ENCODE data around the gene ANO3.
"Not testable (repeated sequence)": the region's sequence is repeated elsewhere in the genome, so short reads cannot be mapped to it uniquely, and the experiment has no call there.

ANO3 gene

GRCh38 chr11:26331911-26332571, at the start of gene ANO3:
ANO3 (plus strand) TSS chr11:26332130; CDS start chr11:26332276, 146 bp downstream.
- no peak for DNase-seq

GRCh38 chr11:26283852-26284408, 48.0 kb upstream of the ANO3 start:
- DNase-seq: no peak

GRCh38 chr11:26285608-26286007, 46.3 kb upstream of the ANO3 start:
- DNase-seq: no peak

- no peak for DNase-seq
Observed at GRCh38 chr11:26286472-26287066, 45.4 kb upstream of the ANO3 start.

- no peak for DNase-seq
Observed at GRCh38 chr11:26287067-26287518, 44.8 kb upstream of the ANO3 start.

GRCh38 chr11:26297189-26297975, 34.5 kb upstream of the ANO3 start:
- DNase-seq: peak; percentile 62

GRCh38 chr11:26316372-26316771, 15.6 kb upstream of the ANO3 start:
- DNase-seq: not testable (repeated sequence)

GRCh38 chr11:26319906-26320305, 12.0 kb upstream of the ANO3 start:
- DNase-seq: no peak

- no peak for DNase-seq
Observed at GRCh38 chr11:26321516-26321915, 10.4 kb upstream of the ANO3 start.

GRCh38 chr11:26322335-26323067, 9.4 kb upstream of the ANO3 start:
- no peak for DNase-seq

GRCh38 chr11:26323837-26324236, 8.1 kb upstream of the ANO3 start:
- no peak for DNase-seq

- DNase-seq: no peak
Observed at GRCh38 chr11:26324270-26324669, 7.7 kb upstream of the ANO3 start.

GRCh38 chr11:26326793-26327400, 5.0 kb upstream of the ANO3 start:
- no peak for DNase-seq

- no peak for DNase-seq
Observed at GRCh38 chr11:26329206-26329605, 2.7 kb upstream of the ANO3 start.

- DNase-seq: no peak
Observed at GRCh38 chr11:26330262-26330661, 1.7 kb upstream of the ANO3 start.

- no peak for DNase-seq
Observed at GRCh38 chr11:26332572-26332915, 614 bp downstream of the ANO3 start.

GRCh38 chr11:26333906-26334305, 2.0 kb downstream of the ANO3 start:
- no peak for DNase-seq

GRCh38 chr11:26335903-26336302, 4.0 kb downstream of the ANO3 start:
- DNase-seq: no peak

- DNase-seq: no peak
Observed at GRCh38 chr11:26344647-26345046, 12.7 kb downstream of the ANO3 start.

GRCh38 chr11:26348776-26349175, 16.8 kb downstream of the ANO3 start:
- no peak for DNase-seq

- no peak for DNase-seq
Observed at GRCh38 chr11:26350002-26350401, 18.1 kb downstream of the ANO3 start.

GRCh38 chr11:26353010-26353409, 21.1 kb downstream of the ANO3 start:
- no peak for DNase-seq

GRCh38 chr11:26359055-26359454, 27.1 kb downstream of the ANO3 start:
- no peak for DNase-seq

All from hematopoietic multipotent progenitor cell treated with erythropoietin and hydrocortisone succinate and interleukin-3 and kit ligand, for 8 days (in vitro differentiated cells).